DOHH2 (cell line): ENCODE measurements around the gene CCDC91.

ENCODE experiments used
- CTCF ChIP-seq: fragments of 200-600 bp; sonication (generic); IDR thresholded peaks from one replicate; pipeline ENCODE4 v1.5.1; 2014; ENCODE audit warnings: antibody characterized with exemption, mild to moderate bottlenecking, low read depth, low read length; ENCODE audit not compliant: poor library complexity, severe bottlenecking
- EZH2phosphoT487 ChIP-seq: fragments of 200-600 bp; sonication (generic); IDR thresholded peaks from 2 replicates; pipeline ENCODE4 v1.6.1; 2017; ENCODE audit warnings: borderline replicate concordance, mild to moderate bottlenecking, antibody characterized with exemption, low read length, moderate library complexity, mixed read lengths

GRCh38 chr12:28192125-28192524 is 1.9 kb downstream of the CCDC91 start:
- TF ChIP-seq CTCF (no peak), EZH2phosphoT487 (no peak)
